B cell (primary cell): ENCODE data around the gene VPS13A.

Experiments used
- EZH2 ChIP-seq: IDR thresholded peaks from 2 replicates; pipeline ENCODE4 v1.6.1; 2012; ENCODE audit warnings: borderline replicate concordance, low read depth, mild to moderate bottlenecking, moderate library complexity, low read length; ENCODE audit not compliant: insufficient read depth, poor library complexity, severe bottlenecking
- TF ChIP-seq, protein P1 (sequence below): fragments of 200-600 bp; IDR thresholded peaks from one replicate; pipeline ENCODE4 v1.8.0; 2022; ENCODE audit warnings: antibody characterized with exemption, mild to moderate bottlenecking

GRCh38 chr9:77423841-77424240, 246.5 kb downstream of the VPS13A start:
- TF ChIP-seq, protein P1, sequence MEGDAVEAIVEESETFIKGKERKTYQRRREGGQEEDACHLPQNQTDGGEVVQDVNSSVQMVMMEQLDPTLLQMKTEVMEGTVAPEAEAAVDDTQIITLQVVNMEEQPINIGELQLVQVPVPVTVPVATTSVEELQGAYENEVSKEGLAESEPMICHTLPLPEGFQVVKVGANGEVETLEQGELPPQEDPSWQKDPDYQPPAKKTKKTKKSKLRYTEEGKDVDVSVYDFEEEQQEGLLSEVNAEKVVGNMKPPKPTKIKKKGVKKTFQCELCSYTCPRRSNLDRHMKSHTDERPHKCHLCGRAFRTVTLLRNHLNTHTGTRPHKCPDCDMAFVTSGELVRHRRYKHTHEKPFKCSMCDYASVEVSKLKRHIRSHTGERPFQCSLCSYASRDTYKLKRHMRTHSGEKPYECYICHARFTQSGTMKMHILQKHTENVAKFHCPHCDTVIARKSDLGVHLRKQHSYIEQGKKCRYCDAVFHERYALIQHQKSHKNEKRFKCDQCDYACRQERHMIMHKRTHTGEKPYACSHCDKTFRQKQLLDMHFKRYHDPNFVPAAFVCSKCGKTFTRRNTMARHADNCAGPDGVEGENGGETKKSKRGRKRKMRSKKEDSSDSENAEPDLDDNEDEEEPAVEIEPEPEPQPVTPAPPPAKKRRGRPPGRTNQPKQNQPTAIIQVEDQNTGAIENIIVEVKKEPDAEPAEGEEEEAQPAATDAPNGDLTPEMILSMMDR, result no peak
- no peak for TF ChIP-seq EZH2
